HG03039 (cell line): Measurements from ENCODE around the gene ZFP91.

ENCODE experiments used
- ATAC-seq: cut with Tn5 transposase; IDR thresholded peaks from one replicate; pipeline ENCODE4 v1.9.1; 2021; ENCODE audit warnings: mild to moderate bottlenecking, moderate library complexity; ENCODE audit not compliant: unreplicated experiment

The ZFP91 gene

GRCh38 chr11:58659404-58659803 lies 80.5 kb downstream of the ZFP91 start:
- no peak for ATAC-seq

- no peak for ATAC-seq
These were observed 81.2 kb downstream of the ZFP91 start for GRCh38 chr11:58659910-58660570.
